Neural crest cell (in vitro differentiated cells): ENCODE data around the gene CLEC3A. TPM values are rescaled to one million over a fixed set of nuclear protein-coding genes. Genes with fewer than 3 reads are reported as not detected.
"Not testable (repeated sequence)": the region's sequence is repeated elsewhere in the genome, so short reads cannot be mapped to it uniquely, and the experiment has no call there.

Experiments used
- DNase-seq: peaks from one replicate; pipeline ENCODE4 v3.0.0; 2021; ENCODE audit warnings: low read depth, mixed read lengths, low spot score
- H3K27ac Mint-ChIP-seq: one replicate; pipeline ENCODE4 v1.8.0; 2021; ENCODE audit warnings: mild to moderate bottlenecking, mixed read lengths; ENCODE audit not compliant: unreplicated experiment
- H3K27me3 Mint-ChIP-seq: 2 replicates; pipeline ENCODE4 v1.8.0; 2021; ENCODE audit warnings: low read depth, mild to moderate bottlenecking, mixed read lengths
- H3K36me3 Mint-ChIP-seq: 2 replicates; pipeline ENCODE4 v1.8.0; 2021; ENCODE audit warnings: low read depth, mild to moderate bottlenecking, mixed read lengths
- H3K4me1 Mint-ChIP-seq: 2 replicates; pipeline ENCODE4 v1.8.0; 2021; ENCODE audit warnings: mixed read lengths
- H3K4me3 Mint-ChIP-seq: one replicate; pipeline ENCODE4 v1.8.0; 2021; ENCODE audit warnings: mild to moderate bottlenecking, mixed read lengths
- H3K9me3 Mint-ChIP-seq: 2 replicates; pipeline ENCODE4 v1.8.0; 2021; ENCODE audit warnings: mixed read lengths
- CTCF ChIP-seq: fragments of 200-600 bp; sonication (generic); conservative IDR thresholded peaks from 2 replicates; pipeline ENCODE4 v1.5.0; 2021; ENCODE audit warnings: antibody characterized with exemption, mild to moderate bottlenecking
- total RNA-seq: library from RNA; stranded (reverse); gene quantifications from 2 replicates; pipeline ENCODE4 v1.2.1, GENCODE V29; 2021

Gene CLEC3A
- total RNA-seq, 1 donor from 2014 or later: not detected

GRCh38 chr16:78057803-78058564, 35.6 kb downstream of the CLEC3A start:
- no peak overlapping the region for H3K4me3 Mint-ChIP-seq
- H3K36me3 Mint-ChIP-seq: no peaks in the 10 kb centered on the region
- no peak for DNase-seq
- TF ChIP-seq CTCF: no peak
- no peaks in the 10 kb centered on the region for H3K4me1 Mint-ChIP-seq
- peaks cover 2% of the 10 kb centered on the region for H3K9me3 Mint-ChIP-seq
- H3K27ac Mint-ChIP-seq: no peak overlapping the region
- peaks cover 49% of the 10 kb centered on the region for H3K27me3 Mint-ChIP-seq

GRCh38 chr16:78059806-78060205, 37.5 kb downstream of the CLEC3A start:
- peaks cover 47% of the 10 kb centered on the region for H3K27me3 Mint-ChIP-seq
- not testable (repeated sequence) for H3K27ac Mint-ChIP-seq, H3K4me1 Mint-ChIP-seq, H3K9me3 Mint-ChIP-seq, H3K36me3 Mint-ChIP-seq, DNase-seq, H3K4me3 Mint-ChIP-seq

DNA sequence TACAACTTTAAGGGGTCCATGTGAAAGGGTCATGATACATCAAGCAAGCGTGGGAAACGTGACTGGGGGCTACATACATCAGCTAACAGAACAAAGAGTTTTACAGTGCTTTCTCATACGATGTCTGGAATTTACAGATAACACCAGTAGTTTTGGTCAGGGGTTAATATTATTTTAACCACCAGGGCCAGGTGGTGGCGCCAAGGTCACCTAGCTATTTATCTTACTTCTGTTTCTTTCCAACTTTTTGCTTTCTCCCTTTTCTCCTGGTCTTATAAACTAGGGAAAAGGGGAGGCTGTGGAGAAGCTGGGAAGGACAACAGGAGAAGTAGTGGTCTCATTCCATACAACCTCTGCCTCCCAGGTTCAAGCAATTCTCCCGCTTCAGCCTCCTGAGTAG, 37.9 kb downstream of the CLEC3A start:
- no peak for TF ChIP-seq CTCF
- Mint-ChIP-seq H3K9me3 (peaks cover 2% of the 10 kb centered on the region), H3K4me1 (no peaks in the 10 kb centered on the region), H3K27me3 (peaks cover 47% of the 10 kb centered on the region), H3K4me3 (no peak overlapping the region), H3K36me3 (no peaks in the 10 kb centered on the region), H3K27ac (no peak overlapping the region)
- no peak for DNase-seq

- no peak overlapping the region for H3K27ac Mint-ChIP-seq
- H3K4me3 Mint-ChIP-seq: no peak overlapping the region
- no peaks in the 10 kb centered on the region for H3K36me3 Mint-ChIP-seq
- no peaks in the 10 kb centered on the region for H3K4me1 Mint-ChIP-seq
- no peak for DNase-seq
- peaks cover 2% of the 10 kb centered on the region for H3K9me3 Mint-ChIP-seq
- peaks cover 50% of the 10 kb centered on the region for H3K27me3 Mint-ChIP-seq
- no peak for TF ChIP-seq CTCF
These were observed 38.5 kb downstream of the CLEC3A start for GRCh38 chr16:78060809-78061208.

DNA sequence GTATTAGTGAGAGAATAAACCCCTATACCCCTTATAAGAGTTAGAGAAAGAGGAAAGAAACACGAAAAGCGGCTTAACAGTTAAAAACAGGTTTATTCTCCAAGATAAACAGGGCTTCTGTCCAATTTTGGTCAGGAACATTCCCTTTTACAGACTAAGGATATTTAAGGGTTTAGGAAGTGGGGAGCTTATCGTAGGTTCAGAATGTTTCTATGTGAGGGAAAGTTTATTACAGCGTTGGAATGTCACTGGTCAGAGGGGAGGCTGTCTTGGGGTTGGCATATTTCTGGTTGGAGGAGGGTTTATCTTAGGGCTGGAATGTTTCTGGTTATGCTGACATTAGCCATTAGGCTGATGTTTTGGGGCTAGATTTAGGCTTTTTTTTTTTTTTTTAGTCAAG, 43.0 kb downstream of the CLEC3A start:
- Mint-ChIP-seq H3K9me3 (no peaks in the 10 kb centered on the region), H3K27ac (no peak overlapping the region), H3K27me3 (peaks cover 24% of the 10 kb centered on the region), H3K4me3 (no peak overlapping the region), H3K36me3 (no peaks in the 10 kb centered on the region), H3K4me1 (no peaks in the 10 kb centered on the region)
- no peak for DNase-seq
- no peak for TF ChIP-seq CTCF

- no peaks in the 10 kb centered on the region for H3K9me3 Mint-ChIP-seq
- no peak overlapping the region for H3K4me3 Mint-ChIP-seq
- H3K27ac Mint-ChIP-seq: no peak overlapping the region
- H3K27me3 Mint-ChIP-seq: peaks cover 19% of the 10 kb centered on the region
- no peak for DNase-seq
- TF ChIP-seq CTCF: no peak
- H3K4me1 Mint-ChIP-seq: no peaks in the 10 kb centered on the region
- H3K36me3 Mint-ChIP-seq: no peaks in the 10 kb centered on the region
These were observed 47.6 kb downstream of the CLEC3A start for GRCh38 chr16:78069913-78070312.
